HG03095 (cell line): ENCODE data around the gene EIF5B.
"Not testable (repeated sequence)": the region's sequence is repeated elsewhere in the genome, so short reads cannot be mapped to it uniquely, and the experiment has no call there.

Experiments used
- ATAC-seq: cut with Tn5 transposase; IDR thresholded peaks from one replicate; pipeline ENCODE4 v1.9.1; 2021; ENCODE audit warnings: moderate library complexity; ENCODE audit not compliant: unreplicated experiment

Gene EIF5B

GRCh38 chr2:99337113-99338028 is at the start of gene EIF5B:
TSS of gene EIF5B (plus strand) at chr2:99337389. CDS start at chr2:99337555, 166 bp downstream.
- ATAC-seq = peak; percentile 59

GRCh38 chr2:99297994-99298393 is 39.2 kb upstream of the EIF5B start:
- ATAC-seq = no peak

- ATAC-seq = no peak
Measured at GRCh38 chr2:99299580-99299979, 37.6 kb upstream of the EIF5B start.

- ATAC-seq = not testable (repeated sequence)
Measured at GRCh38 chr2:99301097-99301496, 36.1 kb upstream of the EIF5B start, which contains the start of gene LYG1. TSS of gene LYG1 (minus strand) at chr2:99301197. CDS start at chr2:99295670, 5,527 bp downstream.

GRCh38 chr2:99317161-99317872 is 19.9 kb upstream of the EIF5B start:
- no peak for ATAC-seq

- not testable (repeated sequence) for ATAC-seq
Measured at GRCh38 chr2:99317873-99318200, 19.4 kb upstream of the EIF5B start.

GRCh38 chr2:99325384-99325783 is 11.8 kb upstream of the EIF5B start:
- no peak for ATAC-seq

- ATAC-seq = peak; percentile 68
Measured at GRCh38 chr2:99335911-99336803, 1.0 kb upstream of the EIF5B start, which contains the start of gene TXNDC9. TSS of gene TXNDC9 (minus strand) at chr2:99336333. CDS start at chr2:99333210, 3,123 bp downstream.

GRCh38 chr2:99336804-99337112 is 431 bp upstream of the EIF5B start:
- ATAC-seq = peak; percentile 10

- ATAC-seq = no peak
Measured at GRCh38 chr2:99338029-99338585, 918 bp downstream of the EIF5B start.

- ATAC-seq = no peak
Measured at GRCh38 chr2:99340669-99341236, 3.6 kb downstream of the EIF5B start.

GRCh38 chr2:99342536-99342935 is 5.3 kb downstream of the EIF5B start:
- ATAC-seq = no peak

GRCh38 chr2:99345446-99345845 is 8.3 kb downstream of the EIF5B start:
- not testable (repeated sequence) for ATAC-seq

GRCh38 chr2:99346218-99346617 is 9.0 kb downstream of the EIF5B start:
- no peak for ATAC-seq

- no peak for ATAC-seq
Measured at GRCh38 chr2:99348173-99348572, 11.0 kb downstream of the EIF5B start.

- ATAC-seq = no peak
Measured at GRCh38 chr2:99350194-99350593, 13.0 kb downstream of the EIF5B start.

GRCh38 chr2:99354070-99354469 is 16.9 kb downstream of the EIF5B start:
- ATAC-seq = no peak

- not testable (repeated sequence) for ATAC-seq
Measured at GRCh38 chr2:99354825-99355224, 17.6 kb downstream of the EIF5B start.

GRCh38 chr2:99356853-99357252 is 19.7 kb downstream of the EIF5B start:
- peak; percentile 93 for ATAC-seq

- ATAC-seq = no peak
Measured at GRCh38 chr2:99365661-99366060, 28.5 kb downstream of the EIF5B start.
